ENCODE results near the gene PLAC8L1.

Gene PLAC8L1

DNA sequence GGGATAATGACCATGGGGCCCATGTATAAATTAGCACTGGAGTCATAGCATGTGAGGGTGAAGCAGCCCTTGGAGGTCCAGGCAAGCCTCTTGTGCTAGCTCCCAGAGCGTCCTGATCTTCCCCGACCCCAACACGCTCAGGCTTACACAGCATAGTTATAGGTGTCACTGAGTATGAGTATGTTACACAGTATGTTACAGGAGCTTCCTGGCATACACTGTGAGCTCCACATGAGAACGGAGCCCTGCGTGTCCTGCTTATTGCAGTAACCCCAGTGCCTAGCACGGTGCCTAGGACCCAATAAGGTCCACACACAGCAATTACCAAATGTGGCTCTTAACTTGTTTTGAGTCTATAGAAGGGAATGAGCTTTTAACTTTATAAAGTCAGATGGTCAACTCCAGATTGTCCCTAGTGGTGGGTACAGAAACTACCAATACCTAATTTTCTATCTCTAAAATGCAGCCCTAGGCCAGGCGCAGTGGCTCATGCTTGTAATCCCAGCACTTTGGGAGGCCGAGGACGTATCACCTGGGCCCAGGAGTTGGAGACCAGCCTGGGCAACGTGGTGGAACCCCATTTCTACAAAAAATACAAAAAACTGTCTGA is 64.1 kb downstream of the PLAC8L1 start:
- Mint-ChIP-seq H3K4me1 (ENCODE audit: low read depth) (no peaks in the 10 kb centered on the region), H3K4me3 (no peak overlapping the region), H3K27ac (no peak overlapping the region), H3K27me3 (no peaks in the 10 kb centered on the region), H3K9me3 (no peaks in the 10 kb centered on the region), H3K36me3 (ENCODE audit: low read depth) (no peaks in the 10 kb centered on the region)

DNA sequence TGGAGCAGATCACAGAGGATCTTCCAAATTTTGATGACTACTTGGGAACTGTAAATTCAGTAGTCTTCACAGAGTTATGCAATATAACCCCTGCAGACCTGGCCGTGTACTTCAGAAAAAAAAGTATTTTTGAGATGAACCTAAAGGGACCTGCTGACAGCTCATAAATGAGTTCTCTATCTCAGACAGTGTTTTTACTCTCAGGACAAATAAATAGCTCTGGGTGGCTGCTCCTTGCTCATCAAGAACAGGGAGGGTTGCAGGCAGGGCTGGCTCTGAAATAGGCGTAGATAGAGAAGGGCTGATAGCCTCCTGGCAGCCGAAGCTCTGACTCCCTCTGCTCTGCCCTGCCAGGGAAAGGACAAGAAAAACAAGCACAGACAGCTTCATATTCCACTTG is 64.8 kb downstream of the PLAC8L1 start:
- Mint-ChIP-seq H3K36me3 (ENCODE audit: low read depth) (no peaks in the 10 kb centered on the region), H3K4me3 (no peak overlapping the region), H3K9me3 (no peaks in the 10 kb centered on the region), H3K4me1 (ENCODE audit: low read depth) (no peaks in the 10 kb centered on the region), H3K27ac (no peak overlapping the region), H3K27me3 (no peaks in the 10 kb centered on the region)

DNA sequence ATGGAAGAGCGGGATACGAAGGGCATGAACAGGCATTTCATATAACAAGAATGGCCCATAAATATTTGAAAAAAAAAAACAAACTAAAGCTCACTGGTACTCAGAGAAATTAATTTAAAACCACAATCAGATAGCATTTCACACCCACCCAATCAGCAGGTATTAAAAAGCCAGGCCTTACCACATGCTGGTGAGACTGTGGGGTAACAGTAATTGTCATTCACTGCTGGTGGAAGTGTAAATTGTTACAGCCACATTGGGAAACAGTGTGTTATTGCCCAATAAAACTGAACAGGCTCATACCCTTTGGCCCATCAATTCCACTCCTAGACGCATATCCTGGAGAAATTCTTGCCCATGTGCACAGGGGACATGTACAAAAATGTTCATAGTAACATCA is 66.0 kb downstream of the PLAC8L1 start:
- Mint-ChIP-seq H3K27ac (no peak overlapping the region), H3K9me3 (no peaks in the 10 kb centered on the region), H3K27me3 (no peaks in the 10 kb centered on the region), H3K4me3 (no peak overlapping the region), H3K4me1 (ENCODE audit: low read depth) (no peaks in the 10 kb centered on the region), H3K36me3 (ENCODE audit: low read depth) (no peaks in the 10 kb centered on the region)

DNA sequence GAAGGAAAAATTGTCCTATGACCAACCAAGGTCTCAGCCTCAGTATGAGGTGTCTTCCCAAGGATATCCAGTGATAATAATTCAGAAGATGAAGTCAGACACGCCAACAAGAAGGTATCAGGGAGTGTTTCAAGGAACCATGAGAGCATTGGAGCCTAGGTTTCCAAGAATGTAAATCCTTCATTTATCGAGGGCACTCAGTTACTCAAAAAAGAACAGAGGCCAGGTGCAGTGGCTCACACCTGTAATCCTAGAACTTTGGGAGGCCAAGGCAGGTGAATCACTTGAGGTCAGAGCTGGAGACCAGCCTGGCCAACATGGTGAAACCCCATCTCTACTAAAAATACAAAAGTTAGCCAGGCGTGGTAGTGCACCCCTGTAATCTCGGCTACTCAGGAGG is 70.8 kb downstream of the PLAC8L1 start:
- H3K36me3 Mint-ChIP-seq (ENCODE audit: low read depth): no peaks in the 10 kb centered on the region
- H3K27me3 Mint-ChIP-seq: no peaks in the 10 kb centered on the region
- H3K4me1 Mint-ChIP-seq (ENCODE audit: low read depth): no peaks in the 10 kb centered on the region
- no peak overlapping the region for H3K4me3 Mint-ChIP-seq
- no peaks in the 10 kb centered on the region for H3K9me3 Mint-ChIP-seq
- H3K27ac Mint-ChIP-seq: no peak overlapping the region
